ENCODE results near the gene TSPAN6.

DNA sequence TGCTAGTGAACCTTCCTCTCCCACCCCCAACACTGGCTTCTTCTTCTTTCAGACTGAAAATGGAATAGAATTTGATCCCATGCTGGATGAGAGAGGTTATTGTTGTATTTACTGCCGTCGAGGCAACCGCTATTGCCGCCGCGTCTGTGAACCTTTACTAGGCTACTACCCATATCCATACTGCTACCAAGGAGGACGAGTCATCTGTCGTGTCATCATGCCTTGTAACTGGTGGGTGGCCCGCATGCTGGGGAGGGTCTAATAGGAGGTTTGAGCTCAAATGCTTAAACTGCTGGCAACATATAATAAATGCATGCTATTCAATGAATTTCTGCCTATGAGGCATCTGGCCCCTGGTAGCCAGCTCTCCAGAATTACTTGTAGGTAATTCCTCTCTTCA lies 37.1 kb downstream of the TSPAN6 start:
- TF ChIP-seq, protein P1, sequence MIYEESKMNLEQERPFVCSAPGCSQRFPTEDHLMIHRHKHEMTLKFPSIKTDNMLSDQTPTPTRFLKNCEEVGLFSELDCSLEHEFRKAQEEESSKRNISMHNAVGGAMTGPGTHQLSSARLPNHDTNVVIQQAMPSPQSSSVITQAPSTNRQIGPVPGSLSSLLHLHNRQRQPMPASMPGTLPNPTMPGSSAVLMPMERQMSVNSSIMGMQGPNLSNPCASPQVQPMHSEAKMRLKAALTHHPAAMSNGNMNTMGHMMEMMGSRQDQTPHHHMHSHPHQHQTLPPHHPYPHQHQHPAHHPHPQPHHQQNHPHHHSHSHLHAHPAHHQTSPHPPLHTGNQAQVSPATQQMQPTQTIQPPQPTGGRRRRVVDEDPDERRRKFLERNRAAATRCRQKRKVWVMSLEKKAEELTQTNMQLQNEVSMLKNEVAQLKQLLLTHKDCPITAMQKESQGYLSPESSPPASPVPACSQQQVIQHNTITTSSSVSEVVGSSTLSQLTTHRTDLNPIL (CRISPR knock-in tag; IDR thresholded peaks at IDR 0.05; ENCODE audit: low read depth), result no peak
- no peak for TF ChIP-seq ARNTL (CRISPR knock-in tag; IDR thresholded peaks at IDR 0.05; ENCODE audit: borderline replicate concordance, low read depth)

Measured in SK-N-SH treated with all-trans-retinoic acid at 6 μM for 48 hours (cell line).